Stimulated activated CD8-positive, alpha-beta memory T cell treated with anti-CD3 and anti-CD28 coated beads, Interleukin-15, amount 100 ng/mL, for 24 hours (primary cell): Measurements from ENCODE around the gene SLC6A3.

ENCODE experiments used
- DNase-seq: peaks from one replicate; pipeline ENCODE4 v3.0.0-alpha.2; 2020; ENCODE audit warnings: low read depth

Gene SLC6A3

DNA sequence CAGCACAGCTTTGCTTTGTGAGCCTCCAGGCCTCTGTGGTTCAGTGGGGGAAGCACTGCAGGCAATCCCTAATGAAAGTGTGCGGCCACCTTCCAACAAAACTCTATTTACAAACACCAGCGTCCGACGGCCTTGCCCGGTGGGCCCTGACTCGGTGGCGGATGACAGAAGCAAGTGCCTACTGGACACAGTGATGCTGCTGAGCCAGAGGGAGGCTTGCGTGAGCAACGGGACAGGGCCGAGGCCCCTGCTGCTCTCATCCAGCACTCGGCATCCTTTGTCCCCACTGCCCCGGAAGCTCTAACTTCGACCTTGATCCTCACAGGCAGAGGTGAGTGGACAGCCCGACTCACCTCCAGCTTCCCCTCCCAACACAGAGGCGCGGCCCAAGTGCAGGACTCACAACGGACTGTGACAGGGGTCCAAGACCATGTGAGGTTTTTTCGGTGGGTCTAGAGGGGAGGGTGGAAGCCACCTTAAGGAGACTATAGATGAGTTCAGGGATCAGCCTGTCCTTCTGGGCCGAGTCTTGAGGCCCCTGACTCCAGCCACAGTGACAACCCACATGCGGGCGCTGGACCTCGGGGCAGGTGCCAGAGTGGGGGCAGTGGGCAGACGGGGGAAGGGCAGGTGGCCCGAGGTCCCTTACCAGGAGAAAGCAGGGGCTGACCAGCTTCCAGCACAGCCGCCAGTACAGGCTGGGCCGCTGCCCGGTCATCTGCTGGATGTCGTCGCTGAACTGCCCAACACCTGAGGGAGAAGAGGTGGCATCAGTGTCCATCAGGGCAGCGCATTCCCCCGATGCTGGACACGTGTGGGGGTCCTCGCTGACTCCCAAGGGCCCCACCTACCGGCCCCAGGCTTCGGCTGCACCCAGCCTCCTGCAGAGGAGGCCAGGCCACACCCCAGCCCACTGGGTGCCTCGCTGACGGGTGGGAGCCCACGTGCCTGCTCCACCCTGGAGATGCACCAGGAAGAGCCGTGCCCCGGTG lies 39.4 kb downstream of the SLC6A3 start:
- DNase-seq = no peak

DNA sequence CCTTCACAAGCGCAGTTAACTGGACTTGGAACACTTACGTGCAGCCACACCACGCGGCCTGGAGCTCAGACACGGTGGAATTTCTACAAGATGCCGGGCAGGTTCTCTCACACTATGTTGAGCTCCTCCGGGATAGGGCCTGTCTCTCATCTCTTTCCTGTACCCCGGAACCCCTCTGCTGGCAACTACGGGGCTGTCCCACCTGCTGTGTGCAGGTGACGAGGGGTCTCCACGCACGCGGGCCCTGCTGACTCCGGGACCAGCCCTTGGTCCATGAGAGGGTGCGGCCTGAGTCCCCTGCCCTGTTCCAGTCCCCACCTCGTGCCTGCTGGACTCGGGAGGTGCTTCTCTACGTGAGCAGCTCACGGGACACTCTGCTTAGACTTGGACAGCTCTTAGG lies 40.1 kb downstream of the SLC6A3 start:
- no peak for DNase-seq

DNA sequence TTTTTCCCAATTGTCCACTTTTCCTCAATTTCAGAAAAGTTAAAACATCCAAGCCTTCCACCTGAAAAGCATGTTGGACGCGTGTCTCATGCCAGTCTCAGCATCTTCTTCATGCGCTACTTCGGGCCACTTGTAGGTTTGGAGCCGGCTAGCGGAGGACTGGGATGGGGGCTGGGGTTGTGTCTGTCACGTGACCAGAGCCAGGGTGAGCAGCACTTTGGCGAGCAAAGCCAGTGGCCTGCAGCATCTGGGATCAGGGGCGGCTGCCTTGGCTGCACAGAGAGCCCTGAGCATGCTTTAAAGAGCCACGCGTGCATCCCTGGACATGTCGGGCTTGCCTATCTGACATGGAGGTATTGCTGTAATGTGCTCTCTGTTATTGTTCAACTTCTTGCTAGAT lies 41.2 kb downstream of the SLC6A3 start:
- DNase-seq = no peak

DNA sequence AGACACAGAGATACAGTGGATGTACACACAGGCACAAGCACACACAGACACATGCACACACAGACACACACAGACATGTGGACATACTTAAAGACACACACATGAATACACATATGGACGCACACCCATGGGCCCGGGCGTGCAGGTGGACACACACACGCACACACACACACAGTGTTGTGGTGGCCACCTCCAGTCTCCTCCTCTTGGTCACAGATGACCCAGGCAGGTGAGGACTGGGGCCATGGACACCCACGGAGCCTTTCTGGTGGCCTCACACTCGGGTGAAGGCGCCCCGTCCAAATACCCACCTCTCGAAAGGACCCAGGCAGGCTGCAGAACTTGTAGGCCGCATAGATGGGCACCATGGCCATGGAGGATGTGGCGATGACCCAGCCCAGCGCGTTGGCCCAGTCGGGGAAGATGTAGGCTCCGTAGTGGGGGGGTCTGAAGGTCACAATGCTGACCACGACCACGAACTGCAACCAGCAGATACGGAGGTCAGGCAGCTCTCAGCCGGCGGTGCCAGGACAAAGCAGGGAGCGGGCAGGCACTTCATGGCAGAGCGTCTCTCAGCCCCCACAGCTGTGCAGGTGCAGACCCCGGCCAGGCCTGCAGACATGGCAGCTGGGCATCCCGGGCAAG lies 42.5 kb downstream of the SLC6A3 start:
- no peak for DNase-seq

- no peak for DNase-seq
Measured at GRCh38 chr5:1401536-1402138, 43.6 kb downstream of the SLC6A3 start.

GRCh38 chr5:1400936-1401335 lies 44.3 kb downstream of the SLC6A3 start:
- no peak for DNase-seq

DNA sequence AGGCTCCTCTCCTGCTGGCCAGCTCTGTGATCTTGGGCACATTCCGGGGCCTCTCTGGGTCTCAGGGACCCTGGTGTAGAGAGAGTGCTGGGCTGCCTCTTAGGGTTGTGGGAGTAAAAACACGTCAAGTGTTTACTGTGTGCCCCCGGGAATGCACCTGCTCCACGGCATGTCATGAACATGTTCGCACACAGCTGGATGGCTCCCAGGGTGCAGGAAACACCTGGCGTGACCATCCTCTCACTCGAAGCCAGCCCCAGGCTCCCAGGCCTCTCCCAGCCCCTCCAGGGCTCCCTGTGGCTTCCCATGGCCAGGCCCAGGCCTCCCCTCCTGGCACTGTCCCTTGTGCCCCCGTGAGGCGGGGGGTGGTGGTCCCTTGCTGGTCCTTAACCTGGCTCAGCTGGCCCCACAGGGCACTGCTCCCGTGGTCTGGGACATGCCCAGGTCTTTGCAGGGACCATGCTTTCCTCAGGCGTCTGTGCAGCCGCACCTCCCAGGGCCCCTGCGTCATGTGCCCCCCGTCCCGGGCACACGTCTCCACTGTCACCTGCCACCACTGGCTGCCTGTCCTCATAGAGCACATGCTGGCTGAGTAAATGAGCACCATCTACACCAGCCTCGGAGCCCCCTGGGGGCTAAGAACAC lies 44.9 kb downstream of the SLC6A3 start:
- DNase-seq = no peak

DNA sequence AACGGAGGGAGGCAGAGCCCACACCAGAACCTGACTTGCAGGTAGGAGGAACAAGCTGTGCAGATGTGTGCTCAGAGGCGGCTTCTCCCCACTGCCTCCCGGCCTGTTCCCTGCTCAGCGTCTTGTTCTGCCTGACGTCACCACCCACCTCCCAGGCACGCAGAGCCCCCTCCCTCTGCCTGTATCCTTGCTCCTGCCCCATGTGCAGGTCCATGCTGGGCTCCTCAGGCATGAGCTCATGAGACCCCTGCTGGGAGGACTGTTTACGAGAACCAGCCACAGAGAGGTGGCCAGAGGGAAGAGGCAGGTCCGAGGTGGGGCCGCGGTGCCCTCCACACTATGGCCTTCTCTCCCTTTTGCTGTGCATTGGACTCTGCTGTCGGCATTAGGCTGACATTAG lies 45.5 kb downstream of the SLC6A3 start:
- no peak for DNase-seq

DNA sequence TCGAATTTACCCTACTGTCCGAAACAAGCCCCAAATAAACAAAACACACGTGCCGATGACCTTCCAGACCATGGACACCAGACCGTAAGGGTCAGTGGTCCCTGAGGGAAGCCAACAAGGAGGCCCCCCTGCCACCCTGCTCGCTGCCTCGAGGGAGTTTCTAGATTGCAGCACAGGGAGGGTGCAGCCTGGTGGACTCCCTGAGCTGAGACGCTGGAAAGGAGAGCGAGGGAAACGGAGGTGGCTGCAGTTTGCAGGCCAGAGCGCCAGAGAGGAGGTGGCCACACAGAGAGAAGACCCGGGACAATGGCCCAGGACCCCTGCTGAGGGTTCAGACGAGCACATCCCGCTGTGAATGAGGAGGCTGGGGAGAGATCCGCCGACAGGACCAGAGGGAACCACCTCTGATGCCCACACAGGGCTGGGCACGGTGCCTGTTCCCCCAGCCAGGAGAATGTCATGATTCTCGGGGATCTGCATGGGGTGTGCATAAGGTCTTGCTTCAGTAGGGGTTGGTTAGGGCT lies 48.9 kb downstream of the SLC6A3 start:
- DNase-seq = no peak

DNA sequence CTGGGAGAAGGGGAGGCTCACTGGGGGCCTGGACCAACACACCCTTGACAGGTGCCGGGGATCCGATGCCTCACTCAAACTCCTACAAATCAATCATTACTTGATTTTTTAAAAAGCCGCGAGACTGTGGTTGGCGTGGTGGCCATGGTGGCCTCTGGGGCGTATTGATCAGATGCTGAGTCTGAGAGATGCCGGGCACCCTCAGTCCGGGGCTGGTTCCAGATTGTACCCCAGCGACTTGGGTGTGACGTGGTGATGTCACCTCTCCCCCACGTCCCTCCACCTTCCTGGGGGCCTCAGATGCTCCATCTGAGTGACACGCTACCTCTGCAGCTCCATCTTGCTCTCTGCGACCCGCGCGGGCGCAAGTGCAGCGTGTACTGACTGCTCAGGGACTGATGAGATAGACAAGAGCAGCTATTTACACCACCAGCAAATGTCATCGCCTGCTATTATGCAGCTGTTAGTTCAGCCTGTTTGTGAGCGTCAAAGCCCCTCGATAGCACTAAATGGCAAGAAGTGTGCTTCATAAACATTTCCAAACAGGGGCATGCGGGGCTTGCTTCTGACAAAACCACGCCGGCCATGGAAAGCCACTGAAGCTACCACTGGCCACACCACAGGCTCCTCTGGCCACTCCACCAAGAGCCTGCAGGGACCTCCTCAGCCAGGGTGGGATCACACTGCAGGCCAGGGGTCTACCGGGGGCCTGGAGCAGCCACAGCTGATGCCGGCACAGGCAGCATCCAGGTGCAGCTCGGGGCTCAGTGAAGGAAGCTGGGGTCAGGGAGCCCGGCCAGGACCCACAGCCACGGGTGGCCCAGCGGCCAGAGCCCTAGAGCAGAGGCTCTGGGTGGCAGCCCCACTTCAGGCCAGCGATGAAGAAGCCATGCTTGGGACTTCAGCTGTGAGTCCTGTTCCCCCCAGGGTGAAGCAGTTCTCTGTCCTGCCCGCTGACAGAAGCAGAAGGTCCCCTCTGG lies 50.1 kb downstream of the SLC6A3 start:
- DNase-seq = no peak

DNA sequence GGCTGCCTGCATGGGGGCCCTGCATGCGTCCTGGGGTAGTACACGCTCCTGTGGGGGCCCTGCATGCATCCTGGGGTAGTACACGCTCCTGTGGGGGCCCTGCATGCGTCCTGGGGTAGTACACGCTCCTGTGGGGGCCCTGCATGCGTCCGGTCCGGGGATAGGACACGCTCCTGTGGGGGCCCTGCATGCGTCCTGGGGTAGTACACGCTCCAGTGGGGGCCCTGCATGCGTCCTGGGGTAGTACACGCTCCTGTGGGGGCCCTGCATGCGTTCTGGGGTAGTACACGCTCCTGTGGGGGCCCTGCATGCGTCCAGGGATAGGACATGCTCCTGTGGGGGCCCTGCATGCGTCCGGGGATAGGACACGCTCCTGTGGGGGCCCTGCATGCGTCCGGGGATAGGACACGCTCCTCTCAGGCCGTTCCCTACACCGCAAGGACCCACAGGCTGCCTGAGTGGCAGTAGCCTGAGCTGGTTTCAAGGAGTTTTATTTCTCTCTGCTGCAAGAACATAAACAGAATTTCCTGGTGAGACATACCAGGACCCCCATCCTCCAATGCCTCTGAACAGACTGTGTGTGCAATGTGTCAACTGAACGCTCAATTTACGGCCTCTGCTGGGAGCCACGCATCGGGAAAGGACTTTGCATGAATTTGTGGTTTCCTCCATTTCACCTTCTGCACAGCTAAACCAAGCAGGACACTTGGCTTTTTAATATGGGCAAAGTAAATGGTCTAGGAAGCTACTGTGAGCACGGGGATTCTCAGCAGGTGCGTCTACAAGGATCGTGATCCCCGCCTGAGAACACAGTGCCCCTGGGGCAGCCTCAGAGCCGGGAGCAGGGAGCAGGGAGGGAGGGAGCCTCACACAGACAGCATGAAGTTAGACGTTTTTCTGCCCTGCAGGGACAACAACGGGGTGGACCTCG lies 51.4 kb downstream of the SLC6A3 start:
- DNase-seq = no peak

- no peak for DNase-seq
Measured at GRCh38 chr5:1392801-1393565, 52.3 kb downstream of the SLC6A3 start.

DNA sequence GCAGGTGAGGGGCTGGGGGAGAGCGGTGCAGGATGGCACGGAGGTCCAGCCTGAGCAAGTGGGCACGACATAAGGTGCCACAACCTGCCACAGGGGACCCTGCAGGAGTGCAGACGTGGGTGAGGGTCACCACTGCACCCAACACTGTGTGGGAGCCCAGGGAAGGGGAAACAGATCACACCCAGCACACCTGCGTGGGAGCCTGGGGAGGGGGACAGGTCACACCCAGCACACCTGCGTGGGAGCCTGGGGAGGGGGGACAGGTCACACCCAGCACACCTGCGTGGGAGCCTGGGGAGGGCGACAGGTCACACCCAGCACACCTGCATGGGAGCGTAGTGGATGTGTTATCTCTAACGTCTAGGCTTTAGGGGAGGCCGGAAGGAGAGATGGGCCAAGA lies 53.0 kb downstream of the SLC6A3 start:
- DNase-seq = no peak

DNA sequence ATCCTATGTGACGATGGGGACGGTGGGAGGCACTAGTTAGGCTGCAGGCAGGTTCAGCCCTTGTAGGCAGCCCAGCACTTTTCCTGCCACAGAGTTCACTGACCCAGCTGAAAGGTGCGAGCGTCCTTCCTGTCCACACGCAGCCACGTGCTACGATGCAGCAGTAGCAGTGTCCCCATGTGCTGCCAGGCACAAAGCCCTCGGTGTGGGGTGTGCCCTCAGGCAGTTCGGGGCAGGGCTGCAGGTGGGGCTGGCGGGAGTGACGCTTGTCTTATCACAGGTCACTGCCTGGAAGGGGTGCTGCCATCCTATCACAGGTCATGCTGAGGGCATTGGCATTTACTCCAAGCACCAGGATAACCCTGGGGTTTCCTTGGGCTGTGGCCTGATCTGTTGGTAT lies 53.5 kb downstream of the SLC6A3 start:
- no peak for DNase-seq

DNA sequence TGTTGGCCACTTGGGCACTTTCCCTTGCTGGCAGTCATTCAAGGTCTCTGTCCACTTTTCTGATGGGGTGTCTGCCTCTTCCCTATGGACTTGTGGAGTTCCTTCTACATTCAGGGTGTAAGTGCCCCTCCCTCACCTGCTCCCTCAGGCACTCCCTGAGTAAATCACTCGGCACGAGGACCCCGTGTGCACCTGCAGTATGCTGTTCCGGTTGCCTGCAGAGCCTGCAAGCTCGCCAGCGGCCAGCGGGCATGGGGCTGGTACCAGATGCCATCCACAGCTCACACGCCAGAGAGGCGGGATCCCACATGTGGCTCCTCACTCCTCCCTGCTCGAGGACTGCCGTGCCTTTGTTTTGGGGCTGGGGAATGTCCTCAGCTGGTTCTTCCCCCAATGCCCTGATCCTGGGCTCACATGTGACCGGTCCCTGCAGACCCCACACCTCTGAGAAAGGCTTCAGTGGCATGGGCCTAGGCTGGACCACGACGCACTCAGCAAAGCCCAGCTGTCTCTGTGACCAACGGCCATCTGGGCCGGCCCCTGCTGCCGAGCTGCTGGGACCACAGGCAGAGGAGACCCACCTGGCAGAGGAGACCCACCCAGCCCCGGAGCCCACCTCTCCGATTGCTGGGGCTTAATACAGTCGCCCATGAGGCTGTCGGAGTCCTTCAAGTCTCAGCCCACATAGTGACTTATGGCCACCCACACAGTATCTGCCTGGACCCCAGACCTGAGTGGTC lies 54.2 kb downstream of the SLC6A3 start:
- DNase-seq = no peak

GRCh38 chr5:1390333-1390732 lies 54.9 kb downstream of the SLC6A3 start:
- DNase-seq = no peak

DNA sequence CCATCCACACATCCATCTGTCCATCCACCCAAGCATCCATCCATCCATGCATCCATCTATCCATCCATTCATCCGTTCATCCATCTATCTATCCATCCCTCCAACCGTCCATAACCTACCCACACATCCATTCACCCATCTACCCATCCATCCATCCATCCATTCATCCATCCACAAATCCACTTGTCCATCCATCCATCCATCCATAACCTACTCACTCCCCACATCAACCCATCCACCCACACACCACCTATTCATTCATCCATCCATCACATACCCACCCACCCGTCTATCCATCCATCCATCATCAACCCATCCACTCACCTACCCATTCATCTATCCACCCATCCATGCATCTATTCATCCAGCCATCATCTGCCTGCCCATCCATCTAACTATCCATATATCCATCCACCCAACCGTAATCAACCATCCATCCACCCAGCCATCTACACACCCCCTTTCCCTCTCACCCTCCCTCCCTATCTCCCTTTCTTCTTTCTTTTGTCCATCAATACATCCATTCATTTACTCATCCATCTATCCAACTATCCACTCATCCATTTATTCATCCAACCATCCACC lies 56.8 kb downstream of the SLC6A3 start:
- DNase-seq = no peak

DNA sequence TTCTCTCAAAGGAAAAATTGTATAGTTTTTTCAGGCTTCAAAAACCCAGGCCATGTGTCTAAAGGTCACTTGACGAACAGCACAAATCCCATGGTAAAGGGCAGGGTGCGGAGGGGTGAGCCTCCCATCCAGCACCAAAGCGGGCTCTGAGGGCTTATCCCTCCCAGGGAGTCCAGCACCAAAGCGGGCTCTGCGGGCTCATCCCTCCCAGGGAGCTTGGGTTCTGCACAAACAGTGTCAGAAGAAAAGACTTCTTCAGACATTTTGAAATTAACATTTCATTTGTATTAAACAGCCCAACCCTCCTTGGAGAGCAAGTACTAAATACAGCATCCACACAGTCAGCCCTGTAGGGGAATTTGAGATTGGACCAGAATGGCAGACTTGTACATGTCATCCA lies 57.4 kb downstream of the SLC6A3 start:
- no peak for DNase-seq
